Measurements from ENCODE around the gene CLEC9A.

Gene CLEC9A

GRCh38 chr12:10113075-10113474 lies 82.6 kb downstream of the CLEC9A start:
- no peak for DNase-seq

DNA sequence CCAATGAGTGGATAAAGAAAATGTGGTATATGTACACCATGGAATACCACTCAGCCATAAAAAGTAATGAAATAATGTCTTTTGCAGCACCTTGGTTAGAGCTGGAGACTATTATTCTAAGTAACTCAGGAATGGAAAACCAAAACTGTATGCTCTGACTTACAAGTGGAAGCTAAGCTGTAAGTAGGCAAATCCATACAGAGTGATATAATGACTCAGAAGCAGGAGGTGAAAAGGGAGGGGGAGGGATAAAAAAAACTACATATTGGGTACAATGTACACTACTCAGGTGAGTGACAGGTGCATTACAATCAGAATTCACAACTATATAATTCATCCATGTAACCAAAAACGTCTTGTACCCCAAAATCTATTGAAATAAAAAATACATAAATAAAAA lies 83.4 kb downstream of the CLEC9A start:
- no peak for DNase-seq

DNA sequence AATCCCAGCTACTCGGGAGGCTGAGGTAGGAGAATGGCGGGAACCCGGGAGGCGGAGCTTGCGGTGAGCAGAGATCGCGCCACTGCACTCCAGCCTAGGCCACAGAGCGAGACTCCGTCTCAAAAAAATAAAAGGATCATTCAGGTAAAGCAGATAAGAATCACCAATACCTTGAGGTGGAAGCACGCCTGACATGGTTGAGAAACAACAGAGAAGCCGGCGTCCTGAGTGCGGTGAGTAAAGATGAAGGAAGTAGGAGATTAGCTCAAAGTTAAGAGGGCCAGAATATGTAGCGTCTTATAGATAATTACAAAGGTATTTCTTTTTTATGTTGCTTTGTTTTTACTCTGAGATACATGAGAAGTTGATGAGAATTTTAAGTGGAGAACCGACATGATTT lies 84.8 kb downstream of the CLEC9A start:
- no peak for DNase-seq

All from CD4-positive, alpha-beta T cell treated with Interleukin-6 for 4 hours (primary cell).